ENCODE data around the gene ADGRD1. TPM values are rescaled to one million over a fixed set of nuclear protein-coding genes. Genes with fewer than 3 reads are reported as not detected.

Gene ADGRD1
- total and polyA plus RNA-seq, 8 donors, result 1.4 to 7.3 (median 5.2) TPM

DNA sequence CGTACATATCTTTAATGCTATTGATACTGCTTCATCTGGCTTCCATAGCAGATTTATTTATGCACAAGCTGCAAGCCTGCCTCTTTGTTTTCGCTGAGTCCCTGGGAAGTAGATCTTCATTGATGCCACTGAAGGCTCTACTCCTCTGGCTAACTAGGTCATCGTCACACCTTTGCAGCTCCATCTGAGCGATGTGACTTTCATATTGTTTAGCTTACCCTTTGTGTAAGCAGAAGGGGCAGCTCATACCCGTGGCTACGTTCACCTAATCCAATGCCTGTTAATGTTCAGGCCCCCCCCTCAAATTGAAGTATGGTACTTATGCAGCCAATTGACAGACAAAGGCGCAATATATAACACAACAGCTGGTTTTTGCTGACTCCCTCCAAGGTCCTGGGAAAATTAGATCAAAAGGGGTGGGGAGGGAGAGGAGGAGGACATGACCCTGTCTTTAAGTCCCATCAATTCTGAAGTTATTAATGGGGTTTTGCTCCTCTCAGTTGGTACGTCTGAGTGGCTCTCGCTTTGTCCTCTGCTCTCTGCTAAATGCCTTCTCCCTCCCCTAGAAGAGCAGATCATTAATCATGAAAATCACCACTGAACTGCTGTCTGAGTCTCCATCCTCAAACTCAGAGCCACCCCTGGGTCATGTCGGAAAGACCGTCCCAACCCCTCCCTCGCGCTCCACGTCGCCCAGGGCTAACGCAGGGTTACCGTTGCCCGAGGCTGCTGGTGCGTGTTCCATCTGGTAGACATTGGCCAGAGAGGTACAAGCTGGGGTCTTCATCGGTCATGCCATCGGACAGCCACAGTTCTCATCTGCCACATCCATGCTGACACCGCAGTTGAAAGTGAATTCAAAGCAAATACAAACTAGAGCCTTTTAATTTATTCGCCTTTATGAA lies 128.8 kb downstream of the ADGRD1 start:
- intact Hi-C loops (cut with DNase I), result no loop called here
- Histone ChIP-seq H3K4me3 (no peak overlapping the region), H3K27ac (no peak overlapping the region), H3K9me3 (no peaks in the 10 kb centered on the region), H3K36me3 (no peaks in the 10 kb centered on the region), H3K27me3 (no peaks in the 10 kb centered on the region), H3K4me1 (no peaks in the 10 kb centered on the region)
- TF ChIP-seq, protein P1, sequence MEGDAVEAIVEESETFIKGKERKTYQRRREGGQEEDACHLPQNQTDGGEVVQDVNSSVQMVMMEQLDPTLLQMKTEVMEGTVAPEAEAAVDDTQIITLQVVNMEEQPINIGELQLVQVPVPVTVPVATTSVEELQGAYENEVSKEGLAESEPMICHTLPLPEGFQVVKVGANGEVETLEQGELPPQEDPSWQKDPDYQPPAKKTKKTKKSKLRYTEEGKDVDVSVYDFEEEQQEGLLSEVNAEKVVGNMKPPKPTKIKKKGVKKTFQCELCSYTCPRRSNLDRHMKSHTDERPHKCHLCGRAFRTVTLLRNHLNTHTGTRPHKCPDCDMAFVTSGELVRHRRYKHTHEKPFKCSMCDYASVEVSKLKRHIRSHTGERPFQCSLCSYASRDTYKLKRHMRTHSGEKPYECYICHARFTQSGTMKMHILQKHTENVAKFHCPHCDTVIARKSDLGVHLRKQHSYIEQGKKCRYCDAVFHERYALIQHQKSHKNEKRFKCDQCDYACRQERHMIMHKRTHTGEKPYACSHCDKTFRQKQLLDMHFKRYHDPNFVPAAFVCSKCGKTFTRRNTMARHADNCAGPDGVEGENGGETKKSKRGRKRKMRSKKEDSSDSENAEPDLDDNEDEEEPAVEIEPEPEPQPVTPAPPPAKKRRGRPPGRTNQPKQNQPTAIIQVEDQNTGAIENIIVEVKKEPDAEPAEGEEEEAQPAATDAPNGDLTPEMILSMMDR (IDR thresholded peaks at IDR 0.05), result no peak
- WGBS, 2 donors, result 83 to 85% methylated on average over 23 of the region's 23 CpGs
- FAIRE-seq (no peak), DNase-seq (no peak), ATAC-seq (no peak)

DNA sequence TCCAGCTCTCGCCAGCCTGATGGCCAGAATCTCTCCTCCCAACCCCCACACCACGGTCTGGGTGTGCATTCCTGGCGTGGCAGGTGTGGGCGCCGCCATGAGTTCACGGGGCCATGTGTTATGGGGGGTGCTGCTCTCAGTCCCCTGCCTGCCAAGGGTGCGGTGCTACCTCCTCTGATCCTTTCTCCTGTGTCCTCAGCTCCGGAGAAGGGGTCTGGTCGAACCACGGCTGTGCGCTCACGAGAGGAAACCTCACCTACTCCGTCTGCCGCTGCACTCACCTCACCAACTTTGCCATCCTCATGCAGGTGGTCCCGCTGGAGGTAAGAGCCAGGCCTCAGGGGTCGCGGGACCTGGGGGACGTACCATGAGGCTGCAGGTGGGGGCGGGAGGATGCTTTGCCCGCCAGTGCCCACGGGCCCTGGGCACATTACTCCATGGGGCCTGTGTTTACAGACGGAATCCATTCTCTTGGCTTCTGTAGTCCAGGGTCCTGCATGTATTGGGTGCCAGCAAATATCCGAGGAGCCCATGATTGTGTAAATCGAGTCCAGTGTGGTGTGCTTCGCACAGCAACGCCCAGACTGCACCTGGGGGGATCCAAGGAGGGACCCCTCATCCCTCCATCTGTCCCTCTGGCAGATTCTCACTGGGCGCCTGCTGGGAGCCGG lies 130.8 kb downstream of the ADGRD1 start:
- TF ChIP-seq, protein P1 (IDR thresholded peaks at IDR 0.05), result no peak
- no peak for FAIRE-seq

DNA sequence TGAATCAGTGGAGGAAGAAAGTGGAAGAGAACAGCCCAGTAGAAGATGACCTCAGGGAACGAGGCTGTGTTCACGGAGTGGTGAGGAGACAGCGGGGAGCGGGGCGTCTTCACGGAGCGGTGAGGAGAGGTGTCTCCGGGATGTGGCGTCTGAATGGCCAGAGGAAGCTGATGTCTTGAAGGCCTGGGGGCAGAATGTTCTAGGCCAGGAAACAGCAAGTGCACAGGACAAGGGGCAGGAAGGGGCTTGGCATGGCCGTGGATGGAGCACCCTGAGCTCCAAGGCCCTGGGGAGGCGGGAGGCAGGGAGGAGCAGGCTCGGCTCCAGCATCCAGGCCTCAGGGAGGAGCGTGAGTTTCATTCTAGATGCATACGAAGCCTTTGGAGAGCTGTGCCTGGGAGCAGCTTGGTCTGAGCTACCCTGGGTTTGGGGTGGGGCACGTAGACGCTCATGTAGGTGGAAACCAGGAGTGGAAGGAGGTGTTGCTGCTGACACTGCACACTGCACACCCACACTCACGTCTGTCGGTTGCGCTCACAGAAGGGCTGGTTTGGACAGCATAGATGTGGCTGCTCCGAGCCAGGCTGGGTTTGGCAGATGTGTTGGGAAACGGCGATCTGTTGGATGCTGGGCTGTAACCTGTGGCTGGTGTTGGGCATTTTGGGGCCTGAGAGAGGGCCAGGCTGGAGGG lies 131.6 kb downstream of the ADGRD1 start:
- TF ChIP-seq, protein P1 (IDR thresholded peaks at IDR 0.05), result no peak
- intact Hi-C loops (cut with DNase I), result no loop called here
- ATAC-seq, result no peak
- H3K36me3 ChIP-seq, result no peaks in the 10 kb centered on the region
- no peaks in the 10 kb centered on the region for H3K4me1 ChIP-seq
- no peak overlapping the region for H3K27ac ChIP-seq
- DNase-seq, result peak in 3 of 6 donors; percentile 8 to 28 (median 26)
- WGBS, 2 donors, result 78 to 88% methylated on average over 21 to 22 of the region's 22 CpGs
- no peak for FAIRE-seq
- H3K27me3 ChIP-seq, result no peaks in the 10 kb centered on the region
- no peaks in the 10 kb centered on the region for H3K9me3 ChIP-seq
- no peak overlapping the region for H3K4me3 ChIP-seq

More for the DNA sequence above, 130.8 kb downstream of the ADGRD1 start:
- no peak overlapping the region for H3K27ac ChIP-seq
- no peaks in the 10 kb centered on the region for H3K27me3 ChIP-seq
- no peaks in the 10 kb centered on the region for H3K4me1 ChIP-seq
- H3K4me3 ChIP-seq, result no peak overlapping the region
- no peak for ATAC-seq
- intact Hi-C loops (cut with DNase I), result no loop called here
- 81 to 82% methylated on average over 28 of the region's 28 CpGs for WGBS, 2 donors
- H3K9me3 ChIP-seq, result no peaks in the 10 kb centered on the region
- no peaks in the 10 kb centered on the region for H3K36me3 ChIP-seq
- DNase-seq, result peak in 3 of 6 donors; percentile 6 to 38 (median 29)

DNA sequence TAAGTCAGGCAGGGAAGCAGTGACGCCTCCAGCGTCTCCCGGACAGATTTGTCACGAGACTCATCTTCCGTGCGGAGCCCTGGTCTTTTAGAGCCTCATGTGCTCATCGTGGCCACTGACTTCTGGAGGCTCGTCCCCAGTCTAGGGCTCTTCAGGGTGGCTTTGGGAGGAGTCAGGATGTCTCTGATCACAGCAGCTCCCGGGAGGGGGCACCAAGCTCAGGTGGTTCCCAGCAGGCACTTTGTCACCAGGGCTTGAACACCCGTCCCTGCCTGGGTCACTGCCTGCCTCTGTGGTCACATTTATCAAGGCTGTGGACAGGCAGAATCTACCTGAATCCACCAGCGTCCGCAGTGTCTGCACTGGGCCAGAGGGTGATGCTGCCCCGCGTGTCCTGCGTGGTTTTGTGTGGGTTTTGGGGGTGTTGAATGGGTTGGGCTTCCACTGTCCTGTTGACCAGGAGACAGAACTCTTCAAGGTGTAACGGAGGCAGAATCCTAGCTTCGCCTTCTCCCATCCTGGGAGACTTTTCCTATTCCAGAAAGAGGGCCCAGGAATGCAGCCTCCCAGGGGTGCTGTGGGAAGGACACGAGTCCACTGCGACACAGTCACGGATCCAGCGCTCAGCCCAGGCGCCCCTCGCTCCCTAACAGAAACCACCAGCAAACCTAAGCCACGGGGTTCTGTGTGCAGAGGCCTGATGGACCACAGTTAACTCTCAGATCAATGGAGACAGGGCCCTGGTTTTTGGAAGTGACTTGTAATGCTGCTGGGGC lies 132.3 kb downstream of the ADGRD1 start:
- DNase-seq (peak in 4 of 6 donors; percentile 2 to 32 (median 14)), ATAC-seq (no peak), FAIRE-seq (no peak)
- TF ChIP-seq, protein P1 (IDR thresholded peaks at IDR 0.05), result no peak
- intact Hi-C loops (cut with DNase I), result no loop called here
- Histone ChIP-seq H3K4me3 (no peak overlapping the region), H3K27ac (no peak overlapping the region), H3K9me3 (no peaks in the 10 kb centered on the region), H3K36me3 (no peaks in the 10 kb centered on the region), H3K27me3 (no peaks in the 10 kb centered on the region), H3K4me1 (no peaks in the 10 kb centered on the region)
- WGBS, 2 donors, result 87 to 89% methylated on average over 24 of the region's 24 CpGs

Data from pancreas (tissue), 10 donors.